HG03460 (cell line): ENCODE measurements around the gene PSMD14.

ENCODE experiments used
- ATAC-seq: cut with Tn5 transposase; IDR thresholded peaks from one replicate; pipeline ENCODE4 v1.9.1; 2021; ENCODE audit not compliant: unreplicated experiment

PSMD14 gene

GRCh38 chr2:161418275-161418714 lies 110.1 kb downstream of the PSMD14 start:
- ATAC-seq: no peak

- no peak for ATAC-seq
These were observed 110.8 kb downstream of the PSMD14 start for GRCh38 chr2:161418715-161419637.

GRCh38 chr2:161419638-161420190 lies 111.5 kb downstream of the PSMD14 start:
- no peak for ATAC-seq

- no peak for ATAC-seq
These were observed 112.3 kb downstream of the PSMD14 start for GRCh38 chr2:161420406-161421074.

- no peak for ATAC-seq
These were observed 113.5 kb downstream of the PSMD14 start for GRCh38 chr2:161421686-161422085.

GRCh38 chr2:161422816-161423403 lies 114.7 kb downstream of the PSMD14 start:
- no peak for ATAC-seq

GRCh38 chr2:161423421-161424393 lies 115.5 kb downstream of the PSMD14 start:
- no peak for ATAC-seq

GRCh38 chr2:161424394-161424769 lies 116.2 kb downstream of the PSMD14 start:
- no peak for ATAC-seq

GRCh38 chr2:161424891-161425727 lies 116.9 kb downstream of the PSMD14 start:
- no peak for ATAC-seq

- ATAC-seq: no peak
These were observed 117.7 kb downstream of the PSMD14 start for GRCh38 chr2:161425728-161426454.

- no peak for ATAC-seq
These were observed 118.3 kb downstream of the PSMD14 start for GRCh38 chr2:161426455-161426921.

GRCh38 chr2:161426922-161427663 lies 118.9 kb downstream of the PSMD14 start:
- ATAC-seq: no peak

GRCh38 chr2:161427664-161428587 lies 119.7 kb downstream of the PSMD14 start:
- ATAC-seq: no peak

- ATAC-seq: no peak
These were observed 122.2 kb downstream of the PSMD14 start for GRCh38 chr2:161430386-161430785.

GRCh38 chr2:161432107-161432506 lies 123.9 kb downstream of the PSMD14 start:
- ATAC-seq: no peak

- ATAC-seq: no peak
These were observed 125.9 kb downstream of the PSMD14 start for GRCh38 chr2:161434118-161434517.

- ATAC-seq: no peak
These were observed 128.2 kb downstream of the PSMD14 start for GRCh38 chr2:161436411-161436810.
